ENCODE measurements around the gene YY1. TPM values are rescaled to one million over a fixed set of nuclear protein-coding genes. Genes with fewer than 3 reads are reported as not detected.
"Not testable (repeated sequence)": the region's sequence is repeated elsewhere in the genome, so short reads cannot be mapped to it uniquely, and the experiment has no call there.

Gene YY1
- total and polyA plus RNA-seq, 10 donors, result 28.4 to 64.1 (median 56.9) TPM

GRCh38 chr14:100287202-100287997 is 48.5 kb downstream of the YY1 start:
- H3K4me3 ChIP-seq, result no peak overlapping the region
- 81 to 87% (median 84%) methylated on average over 10 to 12 of the region's 12 CpGs for WGBS, 5 donors
- no peak overlapping the region for H3K27ac ChIP-seq
- H3K4me1 ChIP-seq, result peaks cover 7 to 59% (median 27%) of the 10 kb centered on the region in 6 donors
- TF ChIP-seq CTCF (IDR thresholded peaks at IDR 0.05 in 8 of 11, conservative IDR thresholded peaks at IDR 0.05 in 3 of 11), result no peak
- no peak for TF ChIP-seq POLR2A (IDR thresholded peaks at IDR 0.05)
- TF ChIP-seq POLR2AphosphoS5 (IDR thresholded peaks at IDR 0.05), result no peak
- no peak for DNase-seq
- no peaks in the 10 kb centered on the region for H3K27me3 ChIP-seq (replicated peaks in 1 of 7)
- intact Hi-C loops (cut with DNase I; ENCODE audit: low total_unique reads), result loop anchor here (10.0 kb wide), 1 partner anchor 87 kb away; the partner anchor contains the start of gene WDR25
- no peaks in the 10 kb centered on the region for H3K9me3 ChIP-seq
- peaks cover 0 to 29% (median 7%) of the 10 kb centered on the region in 6 donors for H3K36me3 ChIP-seq

GRCh38 chr14:100287998-100288295 is 49.0 kb downstream of the YY1 start:
- 77 to 96% (median 94%) methylated on average over 4 to 8 of the region's 8 CpGs for WGBS, 5 donors
- Histone ChIP-seq H3K4me1 (peaks cover 7 to 55% (median 27%) of the 10 kb centered on the region in 6 donors), H3K36me3 (peaks cover 0 to 28% (median 10%) of the 10 kb centered on the region in 6 donors)
- not testable (repeated sequence) for H3K9me3 ChIP-seq; H3K4me3 ChIP-seq; H3K27ac ChIP-seq; H3K27me3 ChIP-seq (replicated peaks in 1 of 7); DNase-seq
- intact Hi-C loops (cut with DNase I; ENCODE audit: low total_unique reads), result loop anchor here (10.0 kb wide), 1 partner anchor 87 kb away; the partner anchor contains the start of gene WDR25

- TF ChIP-seq POLR2A (IDR thresholded peaks at IDR 0.05), result no peak
- no peak for TF ChIP-seq CTCF (IDR thresholded peaks at IDR 0.05 in 8 of 11, conservative IDR thresholded peaks at IDR 0.05 in 3 of 11)
- no peak for TF ChIP-seq POLR2AphosphoS5 (IDR thresholded peaks at IDR 0.05)
- no peaks in the 10 kb centered on the region for H3K27me3 ChIP-seq (replicated peaks in 1 of 7)
- peaks cover 7 to 58% (median 27%) of the 10 kb centered on the region in 6 donors for H3K4me1 ChIP-seq
- H3K9me3 ChIP-seq, result no peaks in the 10 kb centered on the region
- intact Hi-C loops (cut with DNase I; ENCODE audit: low total_unique reads), result loop anchor here (10.0 kb wide), 1 partner anchor 86 kb away; the partner anchor contains the start of gene WDR25
- H3K4me3 ChIP-seq, result no peak overlapping the region
- peaks cover 0 to 22% (median 10%) of the 10 kb centered on the region in 6 donors for H3K36me3 ChIP-seq
- DNase-seq, result peak; percentile 47
- no peak overlapping the region for H3K27ac ChIP-seq
- 80 to 90% (median 84%) methylated on average over 12 of the region's 12 CpGs for WGBS, 5 donors
Measured at GRCh38 chr14:100288382-100289185, 49.6 kb downstream of the YY1 start.

GRCh38 chr14:100289916-100290606 is 51.1 kb downstream of the YY1 start:
- no peak for TF ChIP-seq CTCF (IDR thresholded peaks at IDR 0.05 in 8 of 11, conservative IDR thresholded peaks at IDR 0.05 in 3 of 11)
- no peak for TF ChIP-seq POLR2A (IDR thresholded peaks at IDR 0.05)
- no peak for TF ChIP-seq POLR2AphosphoS5 (IDR thresholded peaks at IDR 0.05)
- intact Hi-C loops (cut with DNase I; ENCODE audit: low total_unique reads), result loop anchor here (10.0 kb wide), 1 partner anchor 85 kb away; the partner anchor contains the start of gene WDR25
- H3K4me1 ChIP-seq, result peaks cover 7 to 59% (median 24%) of the 10 kb centered on the region in 6 donors

More at GRCh38 chr14:100289916-100290606, 51.1 kb downstream of the YY1 start:
- no peak overlapping the region for H3K4me3 ChIP-seq
- H3K9me3 ChIP-seq, result no peaks in the 10 kb centered on the region
- peak; percentile 57 for DNase-seq
- peak overlapping the region in 2 of 8 donors; percentile 21 to 51 for H3K27ac ChIP-seq
- H3K36me3 ChIP-seq, result peaks cover 0 to 22% (median 10%) of the 10 kb centered on the region in 6 donors
- WGBS, 5 donors, result 48 to 73% (median 57%) methylated on average over 7 to 9 of the region's 9 CpGs
- H3K27me3 ChIP-seq (replicated peaks in 1 of 7), result no peaks in the 10 kb centered on the region
